GM19328 (cell line): ENCODE data around the gene TNS1.

Experiments
- ATAC-seq: cut with Tn5 transposase; IDR thresholded peaks from one replicate; pipeline ENCODE4 v1.9.1; 2021; ENCODE audit warnings: mild to moderate bottlenecking, moderate library complexity; ENCODE audit not compliant: unreplicated experiment

The TNS1 gene

DNA sequence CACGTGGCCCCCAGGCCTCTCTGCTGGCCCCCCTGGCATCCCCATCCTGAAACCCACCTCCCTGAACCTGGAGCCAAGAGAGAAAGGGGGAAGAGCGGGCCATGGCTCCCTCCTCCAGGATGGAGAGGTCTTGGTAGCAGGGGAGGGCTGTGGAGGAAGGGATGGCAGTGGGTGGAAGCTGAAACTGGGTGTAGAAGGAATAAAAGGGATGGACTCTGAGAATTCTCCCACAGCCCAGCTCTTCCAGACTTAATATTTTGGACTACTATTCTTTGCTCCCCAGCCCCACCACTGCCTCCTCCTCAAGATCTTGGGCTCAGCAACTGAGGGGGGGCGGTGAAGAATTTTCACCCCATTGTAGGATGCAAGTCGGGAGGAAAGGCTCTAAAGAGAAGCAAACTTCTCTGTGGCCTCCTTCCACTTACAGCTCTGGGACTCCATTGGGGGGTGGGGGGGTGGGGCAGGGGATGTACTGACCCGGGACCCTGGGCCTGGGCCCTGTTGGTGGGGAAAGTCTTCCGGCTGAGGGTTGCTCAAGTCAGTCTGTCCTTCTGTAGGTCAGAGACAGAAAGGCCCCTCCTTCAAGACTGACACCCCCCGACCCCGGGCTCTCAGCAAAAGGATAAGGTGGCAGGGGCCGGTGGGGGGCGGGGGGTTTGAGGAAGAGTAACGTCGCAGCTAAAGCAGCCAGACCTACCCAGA lies 501 bp downstream of the TNS1 start:
- ATAC-seq: no peak

DNA sequence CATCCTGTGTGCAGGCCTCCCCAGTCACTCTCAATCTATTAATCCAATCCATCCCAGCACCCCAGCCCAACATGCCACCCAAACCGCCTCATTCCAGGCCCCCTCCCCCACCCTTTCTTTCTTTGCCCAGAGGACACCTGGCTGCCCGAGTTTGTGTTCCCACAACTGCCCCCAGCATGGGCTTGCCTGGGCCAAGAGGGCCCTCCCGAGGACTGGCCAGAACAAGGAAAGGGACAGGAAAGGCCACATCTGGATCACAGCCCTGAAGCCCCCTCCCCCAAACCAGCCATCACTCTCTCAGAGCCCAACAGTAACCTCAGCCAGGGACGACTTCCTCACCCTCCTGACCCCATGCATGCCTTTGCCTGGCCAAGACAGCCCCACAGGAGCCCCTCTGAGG lies 1.2 kb downstream of the TNS1 start:
- no peak for ATAC-seq

DNA sequence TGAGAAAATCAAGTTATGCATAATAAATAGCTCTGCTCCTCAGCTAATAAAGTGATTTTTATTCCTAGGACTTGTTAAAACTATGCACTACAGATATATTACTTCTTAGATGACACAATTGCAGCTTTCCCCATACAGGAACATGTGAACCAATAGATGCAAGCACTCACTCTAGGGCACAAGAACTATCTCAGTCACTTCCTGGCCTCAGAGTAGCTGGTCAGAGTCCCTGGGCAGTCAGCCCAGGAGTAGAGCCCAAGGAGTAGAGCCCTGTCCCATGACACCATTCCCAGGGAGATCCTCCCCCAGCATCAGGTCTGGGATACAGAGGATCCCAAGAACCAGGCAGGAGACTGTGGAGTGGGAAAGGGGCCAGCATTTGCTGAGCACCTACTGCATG lies 2.7 kb downstream of the TNS1 start:
- no peak for ATAC-seq

DNA sequence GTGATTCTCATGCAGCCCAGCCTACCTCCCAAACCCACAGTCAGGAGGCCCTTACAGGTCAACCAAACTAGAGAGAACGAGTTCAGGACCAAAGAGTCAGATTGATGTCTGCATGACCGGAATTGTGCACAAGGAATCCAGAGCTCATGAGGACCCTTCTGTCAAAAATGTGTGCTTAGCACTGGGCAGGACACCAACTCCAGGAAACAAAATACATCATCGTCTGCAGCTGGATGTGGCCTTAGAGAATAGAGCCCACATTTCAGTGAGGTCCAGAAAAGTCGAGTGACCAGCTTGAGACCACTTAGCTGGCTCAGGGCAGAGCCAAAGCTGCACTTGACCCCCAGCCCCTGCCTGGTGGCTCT lies 3.2 kb downstream of the TNS1 start:
- no peak for ATAC-seq

DNA sequence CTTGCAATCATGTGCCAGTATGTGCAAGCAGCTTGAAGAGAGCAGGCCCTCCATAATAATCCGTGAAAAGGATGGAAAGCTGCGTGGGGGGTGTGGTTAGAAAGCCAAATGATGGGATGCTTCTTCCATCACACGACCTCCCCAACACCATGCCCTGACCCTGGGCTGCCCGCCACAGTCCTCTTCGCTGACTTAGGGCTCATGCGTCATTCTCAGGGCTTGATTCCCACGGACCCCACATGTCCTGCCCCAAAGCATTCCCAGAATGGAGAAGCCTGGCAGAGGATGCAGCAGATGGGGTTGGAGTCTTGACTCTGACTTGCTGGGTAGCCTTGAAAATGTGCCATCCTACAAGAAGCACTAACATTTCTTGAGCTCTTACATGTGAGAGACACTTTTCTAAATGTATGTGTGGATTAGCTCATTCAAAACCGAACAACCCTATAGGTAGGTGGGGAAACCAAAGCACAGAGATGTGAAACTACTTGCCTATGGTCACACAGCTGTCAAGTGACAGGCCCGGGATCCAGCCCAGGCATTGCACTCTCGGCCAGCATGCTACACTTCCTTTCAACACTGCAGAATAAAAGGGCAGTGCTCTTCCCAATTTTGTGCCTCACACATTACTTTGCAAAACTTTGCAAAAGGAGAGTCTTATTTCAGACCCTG lies 3.7 kb downstream of the TNS1 start:
- no peak for ATAC-seq

DNA sequence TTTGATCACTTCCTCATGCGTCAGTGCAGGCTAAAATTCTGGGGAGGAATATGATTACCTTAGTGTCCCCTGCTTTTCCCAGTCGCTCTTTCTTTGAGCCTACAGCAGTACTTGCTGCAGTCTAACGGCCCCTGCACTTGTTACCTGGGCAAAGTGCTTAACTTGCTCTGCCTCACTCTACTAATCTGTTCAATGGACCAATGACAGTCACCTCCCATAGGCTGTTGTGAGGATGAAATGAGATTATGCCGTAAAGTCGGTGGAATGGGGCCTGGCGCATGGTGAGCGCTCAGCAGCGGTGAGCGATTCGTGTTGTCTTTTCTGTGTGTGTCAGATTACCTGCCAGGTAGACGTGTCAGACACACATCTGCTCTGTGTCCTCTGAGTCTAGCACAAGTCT lies 5.3 kb downstream of the TNS1 start:
- no peak for ATAC-seq

DNA sequence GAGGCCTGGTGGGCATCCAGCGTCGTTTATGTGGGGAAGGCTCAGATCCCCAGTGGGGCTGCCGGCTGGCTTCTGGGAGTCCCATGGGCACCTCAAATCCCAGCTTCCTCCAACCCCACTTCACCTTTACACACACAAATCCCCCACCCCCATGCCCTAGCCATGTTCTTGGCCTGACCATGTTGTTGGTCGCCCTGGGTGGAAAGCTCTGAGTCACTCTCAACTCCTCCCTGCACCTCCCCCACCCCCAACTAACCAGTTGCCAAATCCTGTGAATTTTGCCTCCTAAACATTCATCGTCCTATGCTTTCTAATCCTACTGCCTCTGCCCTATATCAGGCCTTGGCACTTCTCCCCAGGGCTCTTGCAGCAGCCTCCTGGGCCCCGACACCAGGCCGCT lies 6.4 kb downstream of the TNS1 start:
- no peak for ATAC-seq

DNA sequence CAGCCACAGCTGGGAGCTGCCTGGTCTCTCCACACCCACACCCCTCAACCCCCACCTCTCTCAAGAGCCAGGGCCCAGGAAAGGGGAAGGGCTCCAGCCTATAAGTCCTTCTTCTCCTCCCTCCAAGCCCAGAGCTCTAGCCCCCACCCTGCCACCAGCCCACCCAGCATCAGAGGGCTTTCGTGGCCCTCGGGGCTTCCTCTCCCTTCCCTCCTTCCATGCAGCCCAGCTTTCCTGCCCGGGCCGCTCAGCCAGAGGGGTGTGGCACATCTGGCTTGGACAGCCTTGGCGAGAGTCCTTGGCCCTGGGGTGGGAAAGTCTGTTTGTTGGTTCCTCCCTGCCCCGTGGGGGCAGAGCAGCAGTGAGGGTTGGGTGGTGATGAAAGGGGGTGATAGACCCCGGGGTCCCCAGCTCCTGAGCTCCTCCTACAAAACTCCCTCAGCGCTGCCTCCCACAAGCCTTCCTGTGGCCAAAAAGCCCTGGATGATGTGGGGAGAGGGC lies 7.0 kb downstream of the TNS1 start:
- no peak for ATAC-seq

DNA sequence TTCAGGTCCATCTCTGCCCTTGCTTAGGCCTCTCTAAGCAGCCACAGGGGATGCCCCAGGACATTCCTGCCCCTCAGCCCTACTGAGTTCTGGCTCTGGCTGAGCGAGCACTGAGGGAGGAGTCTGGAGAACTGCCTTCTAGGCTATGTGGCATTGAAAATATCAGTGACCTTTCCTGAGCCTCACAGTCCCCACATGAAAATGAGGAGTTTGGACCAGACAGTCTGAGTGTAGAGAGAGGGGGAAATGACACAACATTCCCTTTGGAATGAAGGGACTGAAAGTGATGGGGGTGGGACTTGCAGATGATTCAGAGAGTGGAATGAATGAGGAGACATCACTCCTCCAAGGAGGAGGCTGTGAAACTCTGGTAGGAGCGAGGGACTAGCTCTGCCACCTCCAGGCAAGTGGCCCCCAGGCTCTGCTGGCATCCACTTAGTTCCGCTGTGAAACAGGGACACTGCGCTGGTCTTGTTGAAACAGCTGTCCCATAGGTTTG lies 8.0 kb downstream of the TNS1 start:
- ATAC-seq: no peak

DNA sequence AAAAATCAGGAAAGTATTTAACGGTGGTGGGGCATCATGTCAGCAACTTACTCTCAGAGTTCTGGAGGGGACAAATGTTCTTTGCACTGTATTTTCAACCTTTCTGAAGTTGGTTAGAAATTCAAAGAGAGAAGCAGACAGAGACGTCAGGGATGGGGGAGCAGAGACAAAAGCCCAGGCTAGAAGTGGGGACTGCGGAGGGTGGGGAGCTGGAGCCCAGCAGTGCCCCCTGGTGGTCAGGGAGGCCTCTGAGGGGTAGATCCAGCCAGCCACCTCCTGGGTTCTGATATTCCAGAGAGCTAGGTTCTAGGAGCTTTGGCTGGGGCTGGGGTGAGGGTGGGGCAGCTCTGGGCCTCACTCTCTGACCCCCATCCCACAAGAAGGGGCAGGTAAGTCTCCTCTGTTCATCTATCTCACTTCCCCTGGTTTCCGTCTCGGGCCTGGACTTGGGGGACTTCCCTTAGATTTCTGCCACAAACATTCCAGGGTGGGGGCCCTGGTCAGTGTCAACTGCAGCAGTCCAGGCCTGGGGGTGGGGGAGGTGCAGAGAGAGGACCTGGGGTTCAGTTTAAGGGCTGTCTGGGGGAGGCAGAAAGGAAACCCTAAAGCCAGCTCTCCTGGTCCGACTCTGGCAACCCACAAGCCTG lies 8.9 kb downstream of the TNS1 start:
- ATAC-seq: no peak

DNA sequence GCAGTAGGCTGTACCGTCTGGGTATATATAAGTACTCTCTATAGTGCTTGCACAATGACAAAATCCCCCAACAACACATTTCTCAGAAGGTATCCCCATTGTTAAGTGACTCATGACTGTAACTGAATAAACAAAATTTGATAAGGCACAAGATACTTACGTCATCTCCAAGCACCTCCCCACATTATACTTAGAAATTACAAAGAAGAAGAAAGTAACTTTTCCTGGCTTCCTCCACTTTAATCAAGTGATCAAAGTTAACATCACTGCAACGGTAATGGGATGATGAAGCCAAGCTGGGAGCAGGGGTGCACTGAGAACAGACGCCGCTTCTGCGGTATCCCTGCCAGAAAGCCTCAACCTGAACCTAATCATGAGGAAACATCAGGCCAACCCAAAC lies 9.7 kb downstream of the TNS1 start:
- no peak for ATAC-seq

DNA sequence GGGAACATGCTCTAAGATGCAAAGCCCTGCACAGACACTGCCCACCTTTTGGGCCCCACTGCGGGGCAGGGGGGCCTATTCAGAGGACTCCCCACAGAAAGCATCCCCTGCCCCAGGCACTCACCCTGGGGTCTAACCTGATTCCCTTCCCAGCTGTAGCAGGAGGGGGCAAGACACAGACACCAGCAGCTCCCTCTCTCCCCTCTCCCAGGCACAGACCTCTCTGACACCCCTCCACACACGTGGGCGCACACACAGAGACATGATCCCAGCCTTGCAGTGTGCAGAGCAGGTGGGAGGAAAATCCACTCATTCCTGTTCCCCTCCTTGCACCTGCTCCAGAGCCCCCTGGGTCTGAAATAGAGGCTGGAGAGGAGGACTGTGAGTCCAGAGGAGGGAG lies 10.7 kb downstream of the TNS1 start:
- no peak for ATAC-seq

DNA sequence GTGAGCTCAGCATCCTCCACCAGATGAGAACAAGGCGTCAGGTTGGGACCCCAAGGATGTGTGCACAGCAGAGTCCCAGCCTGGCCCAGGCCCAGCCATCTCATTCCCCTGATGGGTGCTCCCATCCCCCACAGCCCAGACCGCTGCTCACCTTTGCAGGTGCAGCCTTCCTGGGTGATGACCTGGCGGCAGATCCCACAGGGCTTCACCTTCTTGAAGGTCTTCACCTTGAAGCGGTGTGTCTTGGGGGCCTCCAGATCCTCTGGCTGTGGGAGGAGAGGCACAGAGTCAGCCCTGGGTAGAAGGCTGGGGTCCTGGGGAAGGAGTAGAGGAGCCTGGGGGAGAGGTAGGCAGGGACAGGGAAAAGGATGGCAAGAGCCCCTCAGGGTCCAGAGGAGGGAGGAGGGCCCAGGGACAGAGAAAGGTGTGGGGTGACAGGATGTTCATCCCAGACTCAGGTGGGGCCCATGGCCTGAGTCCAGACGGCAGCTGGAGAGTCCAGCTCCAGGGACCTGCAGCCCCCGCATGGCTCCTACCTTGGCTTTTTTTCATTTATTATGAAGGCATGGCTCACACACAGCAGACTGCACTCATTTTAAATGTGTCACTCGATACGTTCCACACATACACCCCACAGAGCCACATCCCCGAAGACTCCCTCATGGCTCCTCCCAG lies 11.9 kb downstream of the TNS1 start:
- ATAC-seq: no peak

DNA sequence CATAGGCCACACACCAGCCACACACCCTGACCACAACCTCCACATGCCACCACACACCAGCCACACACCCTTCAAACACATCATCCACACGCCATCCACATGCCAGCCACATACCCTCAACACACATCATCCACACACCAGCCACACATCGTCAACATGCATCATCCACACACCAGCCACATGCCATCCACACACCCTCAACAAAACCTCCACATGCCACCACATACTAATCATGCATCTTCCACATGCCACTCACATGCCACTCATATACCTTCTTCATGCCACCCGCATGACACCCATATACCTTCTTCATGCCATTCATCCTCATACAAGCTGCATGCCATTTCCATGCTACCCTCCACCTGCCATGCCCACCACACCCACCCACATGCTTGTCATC lies 12.4 kb downstream of the TNS1 start:
- ATAC-seq: no peak

DNA sequence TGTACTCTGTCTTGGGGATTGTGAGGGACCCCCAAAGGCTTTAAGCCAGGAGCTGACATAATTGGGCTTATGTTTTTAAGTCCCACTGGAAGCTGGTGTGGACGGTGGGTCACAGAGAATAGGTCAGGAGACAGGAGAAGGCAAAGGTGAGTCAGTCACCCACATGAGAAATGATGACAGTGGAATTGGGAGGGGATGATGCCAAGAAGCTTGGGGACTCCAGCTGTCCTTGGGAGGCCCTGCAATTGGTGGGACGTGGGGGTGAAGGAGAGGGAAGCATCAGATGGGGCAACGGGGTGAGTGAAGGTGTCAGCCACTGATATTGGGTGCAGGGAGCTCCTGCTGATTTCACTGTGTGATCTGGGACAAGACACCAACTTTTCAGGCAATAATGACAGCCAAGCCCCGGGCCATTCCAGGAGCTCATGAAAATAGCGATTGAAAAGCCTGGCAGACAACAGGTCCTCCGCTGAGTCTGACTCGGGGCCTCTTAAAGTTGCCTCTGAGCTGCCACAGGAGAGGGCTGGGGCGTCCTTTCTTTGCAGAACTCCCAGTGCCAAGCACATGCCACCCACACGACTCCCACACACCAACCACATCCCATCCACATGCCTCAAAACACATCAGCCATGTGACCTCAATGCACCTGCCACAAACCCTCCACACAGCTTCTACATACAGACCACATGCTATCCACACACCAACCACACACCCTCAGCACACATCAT lies 13.4 kb downstream of the TNS1 start:
- ATAC-seq: no peak

DNA sequence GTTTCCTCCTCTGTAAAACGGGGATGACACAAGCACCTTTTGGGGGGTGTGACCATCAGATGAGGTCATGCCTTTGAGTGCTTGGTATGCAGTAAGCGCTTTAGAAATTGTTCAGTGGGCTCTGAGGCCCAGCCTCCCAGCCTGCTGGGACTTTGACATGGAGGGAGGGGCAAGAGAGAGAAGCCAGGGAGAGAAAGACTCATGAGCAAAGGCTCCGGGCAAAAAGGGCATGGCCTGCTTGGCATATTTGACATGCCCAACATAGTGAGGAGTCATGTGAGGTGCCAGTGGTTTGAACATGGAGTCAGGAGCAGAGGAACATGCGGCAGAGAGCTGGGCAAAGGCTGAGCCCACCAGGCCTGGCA lies 14.0 kb downstream of the TNS1 start:
- ATAC-seq: no peak

DNA sequence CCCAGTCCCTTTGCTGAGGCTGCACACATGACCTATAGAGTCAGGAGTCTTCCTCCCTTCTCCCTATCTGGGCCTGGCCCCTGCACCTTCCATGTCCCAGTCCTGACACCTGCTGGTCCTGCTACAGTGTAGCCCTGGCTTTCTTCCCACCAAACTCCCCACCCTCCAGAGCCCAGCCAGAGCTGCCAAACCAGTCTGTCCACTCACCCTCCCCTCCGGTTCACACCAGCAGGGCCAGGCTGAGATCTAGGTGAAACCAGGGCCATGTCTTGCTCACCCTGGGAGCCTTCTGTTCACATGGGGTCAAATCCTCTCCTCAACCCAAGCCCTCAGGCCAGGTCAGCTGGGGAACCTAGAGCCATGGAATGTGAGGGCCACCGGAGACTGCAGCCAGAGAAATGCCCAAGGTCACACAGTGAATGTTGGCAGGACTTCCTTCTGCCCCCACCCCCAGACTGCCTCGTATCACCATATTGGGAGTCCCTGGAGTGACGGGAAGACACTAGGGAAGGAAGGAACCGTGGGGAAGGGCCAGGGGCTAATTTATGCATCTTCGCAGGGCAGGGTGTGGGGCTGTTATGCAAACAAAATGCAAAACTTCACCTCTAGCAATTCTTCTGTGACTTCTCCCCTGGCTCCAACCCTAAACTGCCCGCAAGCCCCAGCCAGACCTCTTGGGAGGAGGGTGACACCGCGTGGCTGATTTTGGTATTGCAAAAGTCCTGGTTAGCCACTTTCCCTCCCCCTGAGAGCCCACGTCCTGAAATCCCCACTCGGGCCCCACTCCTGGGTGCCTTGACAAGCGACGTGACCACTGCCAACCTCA lies 14.6 kb downstream of the TNS1 start:
- ATAC-seq: no peak

DNA sequence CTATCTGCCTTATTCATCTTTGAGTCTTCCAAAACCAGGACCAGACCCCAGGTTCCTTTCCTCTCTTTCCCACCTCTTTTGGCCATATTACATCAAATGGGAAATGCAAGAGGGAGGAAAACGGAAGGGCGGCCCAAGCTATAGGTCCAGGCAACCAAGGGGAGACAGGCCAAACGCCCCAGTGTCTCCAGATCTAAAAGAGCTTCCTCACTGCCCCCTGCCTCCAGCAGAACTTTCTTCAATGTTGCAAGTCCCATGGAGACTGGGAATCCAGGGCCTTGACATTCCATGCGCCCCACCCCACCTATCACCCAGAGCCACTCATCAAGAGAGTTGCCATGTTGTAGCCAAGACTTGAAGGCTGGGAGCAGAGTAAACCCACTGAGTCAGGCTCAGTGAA lies 15.4 kb downstream of the TNS1 start:
- no peak for ATAC-seq

DNA sequence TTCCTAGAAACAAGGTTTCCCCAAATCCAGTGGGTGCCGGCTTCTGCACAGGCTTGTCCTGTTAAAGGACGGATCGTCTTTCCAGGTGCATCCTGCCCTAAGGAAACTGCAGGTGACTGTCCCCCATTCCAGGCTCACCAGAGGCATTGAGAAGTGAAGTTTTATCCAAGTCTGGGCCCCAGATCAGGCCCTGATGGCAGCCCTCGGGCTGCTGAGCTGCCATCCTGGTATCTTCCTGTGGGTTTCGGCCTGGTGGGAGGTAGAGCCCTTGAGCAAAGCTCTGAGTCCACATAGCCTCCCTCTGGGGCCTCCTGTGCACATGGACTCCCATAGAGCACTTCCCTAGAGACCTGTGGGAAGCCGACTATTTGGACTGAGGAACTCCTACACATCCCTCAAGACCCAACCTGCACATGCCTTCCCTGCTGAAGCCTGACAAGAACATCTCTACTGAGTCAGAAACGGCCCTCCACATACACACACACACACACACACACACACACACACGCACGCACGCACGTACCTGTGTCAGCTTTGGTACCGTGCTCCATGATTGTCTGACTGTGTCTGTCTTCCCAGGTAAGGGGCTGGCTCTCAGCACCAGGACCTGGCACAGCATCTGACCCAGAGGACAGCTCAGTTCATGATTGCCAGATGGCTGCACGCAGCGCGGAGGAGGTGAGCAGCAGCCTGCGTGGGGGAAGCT lies 16.4 kb downstream of the TNS1 start:
- ATAC-seq: no peak
